ENCODE results near the gene TOM1L1. TPM values are rescaled to one million over a fixed set of nuclear protein-coding genes. Genes with fewer than 3 reads are reported as not detected.

The TOM1L1 gene
- total RNA-seq, 4 donors from 2014 or later = 40.2 to 54.6 (median 50.5) TPM

DNA sequence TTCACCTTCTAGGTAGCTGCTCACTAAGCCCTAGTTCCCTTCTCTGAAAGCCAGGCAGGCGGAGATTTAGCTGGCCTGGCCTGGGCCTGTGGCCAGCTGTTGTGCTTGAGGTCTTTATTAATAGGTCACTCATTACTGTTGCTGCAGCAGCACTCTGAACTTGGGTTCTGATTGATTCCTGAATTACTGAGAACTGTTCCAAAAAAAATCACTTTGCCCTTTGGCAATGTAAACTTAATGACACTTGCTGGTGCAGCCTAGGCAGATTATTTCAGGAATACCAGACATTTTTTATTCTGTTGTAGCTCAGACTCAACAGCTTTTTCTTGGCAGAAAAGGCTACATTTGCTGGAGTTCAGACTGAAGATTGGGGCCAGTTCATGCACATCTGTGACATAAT, 2.7 kb downstream of the TOM1L1 start:
- no peak overlapping the region for H3K27ac ChIP-seq
- no peak for DNase-seq (ENCODE audit: low spot score in 2 of 2)

DNA sequence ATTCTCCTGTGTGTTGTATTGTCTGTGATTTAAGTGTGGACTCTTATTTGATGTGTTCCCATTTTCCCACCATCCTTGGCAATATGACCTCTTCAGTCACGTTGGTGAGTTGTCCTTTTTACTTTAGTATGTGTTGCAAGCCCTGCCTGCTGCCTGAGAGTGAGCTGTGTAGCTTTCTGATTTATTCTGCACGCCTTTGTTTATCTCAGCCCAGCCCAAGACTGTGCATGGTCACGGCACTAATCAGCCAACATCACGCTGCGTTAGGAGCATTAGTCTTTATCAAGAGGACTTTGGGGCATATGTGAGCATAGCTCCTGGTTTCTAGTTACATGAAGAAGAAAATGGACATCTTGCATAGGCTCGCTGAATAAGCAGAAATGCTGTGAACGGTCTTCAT, 6.0 kb downstream of the TOM1L1 start:
- Histone ChIP-seq H3K4me1 (peaks cover 2% of the 10 kb centered on the region), H3K27ac (no peak overlapping the region), H3K27me3 (no peaks in the 10 kb centered on the region), H3K9me3 (no peaks in the 10 kb centered on the region), H3K4me3 (no peak overlapping the region), H3K36me3 (no peaks in the 10 kb centered on the region)
- DNase-seq (ENCODE audit: low spot score in 2 of 2) = no peak
- 93% methylated on average over 7 of the region's 7 CpGs for WGBS
- TF ChIP-seq EP300 (IDR thresholded peaks at IDR 0.05) (no peak), POLR2AphosphoS5 (IDR thresholded peaks at IDR 0.05) (no peak), POLR2A (IDR thresholded peaks at IDR 0.05) (no peak)
- TF ChIP-seq, protein P1, sequence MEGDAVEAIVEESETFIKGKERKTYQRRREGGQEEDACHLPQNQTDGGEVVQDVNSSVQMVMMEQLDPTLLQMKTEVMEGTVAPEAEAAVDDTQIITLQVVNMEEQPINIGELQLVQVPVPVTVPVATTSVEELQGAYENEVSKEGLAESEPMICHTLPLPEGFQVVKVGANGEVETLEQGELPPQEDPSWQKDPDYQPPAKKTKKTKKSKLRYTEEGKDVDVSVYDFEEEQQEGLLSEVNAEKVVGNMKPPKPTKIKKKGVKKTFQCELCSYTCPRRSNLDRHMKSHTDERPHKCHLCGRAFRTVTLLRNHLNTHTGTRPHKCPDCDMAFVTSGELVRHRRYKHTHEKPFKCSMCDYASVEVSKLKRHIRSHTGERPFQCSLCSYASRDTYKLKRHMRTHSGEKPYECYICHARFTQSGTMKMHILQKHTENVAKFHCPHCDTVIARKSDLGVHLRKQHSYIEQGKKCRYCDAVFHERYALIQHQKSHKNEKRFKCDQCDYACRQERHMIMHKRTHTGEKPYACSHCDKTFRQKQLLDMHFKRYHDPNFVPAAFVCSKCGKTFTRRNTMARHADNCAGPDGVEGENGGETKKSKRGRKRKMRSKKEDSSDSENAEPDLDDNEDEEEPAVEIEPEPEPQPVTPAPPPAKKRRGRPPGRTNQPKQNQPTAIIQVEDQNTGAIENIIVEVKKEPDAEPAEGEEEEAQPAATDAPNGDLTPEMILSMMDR (IDR thresholded peaks at IDR 0.05) = no peak

More for the DNA sequence above, 2.7 kb downstream of the TOM1L1 start:
- no peaks in the 10 kb centered on the region for H3K9me3 ChIP-seq
- H3K4me1 ChIP-seq = peaks cover 21% of the 10 kb centered on the region
- no peaks in the 10 kb centered on the region for H3K36me3 ChIP-seq
- 39% methylated on average over 1 of the region's 1 CpG for WGBS
- no peak for TF ChIP-seq EP300 (IDR thresholded peaks at IDR 0.05)
- no peak for TF ChIP-seq POLR2A (IDR thresholded peaks at IDR 0.05)
- TF ChIP-seq POLR2AphosphoS5 (IDR thresholded peaks at IDR 0.05) = no peak
- TF ChIP-seq, protein P1 (IDR thresholded peaks at IDR 0.05) = no peak
- peaks cover 4% of the 10 kb centered on the region for H3K27me3 ChIP-seq
- H3K4me3 ChIP-seq = no peak overlapping the region

GRCh38 chr17:54907376-54907775, 6.7 kb downstream of the TOM1L1 start:
- no peak for DNase-seq (ENCODE audit: low spot score in 2 of 2)
- H3K4me1 ChIP-seq = no peaks in the 10 kb centered on the region
- no peaks in the 10 kb centered on the region for H3K36me3 ChIP-seq
- no peak for TF ChIP-seq POLR2A (IDR thresholded peaks at IDR 0.05)
- TF ChIP-seq, protein P1 (IDR thresholded peaks at IDR 0.05) = no peak
- TF ChIP-seq POLR2AphosphoS5 (IDR thresholded peaks at IDR 0.05) = no peak
- TF ChIP-seq EP300 (IDR thresholded peaks at IDR 0.05) = no peak
- H3K4me3 ChIP-seq = no peak overlapping the region
- WGBS = 95% methylated on average over 5 of the region's 5 CpGs
- no peaks in the 10 kb centered on the region for H3K9me3 ChIP-seq
- no peak overlapping the region for H3K27ac ChIP-seq
- H3K27me3 ChIP-seq = no peaks in the 10 kb centered on the region

- H3K27ac ChIP-seq = no peak overlapping the region
- TF ChIP-seq EP300 (IDR thresholded peaks at IDR 0.05) = no peak
- no peak for TF ChIP-seq POLR2A (IDR thresholded peaks at IDR 0.05)
- TF ChIP-seq, protein P1 (IDR thresholded peaks at IDR 0.05) = no peak
- no peak overlapping the region for H3K4me3 ChIP-seq
- DNase-seq (ENCODE audit: low spot score in 2 of 2) = no peak
- WGBS = 87% methylated on average over 2 of the region's 2 CpGs
- H3K36me3 ChIP-seq = peaks cover 17% of the 10 kb centered on the region
- H3K9me3 ChIP-seq = no peaks in the 10 kb centered on the region
- H3K4me1 ChIP-seq = no peaks in the 10 kb centered on the region
- no peaks in the 10 kb centered on the region for H3K27me3 ChIP-seq
Measured at GRCh38 chr17:54909766-54910165, 9.1 kb downstream of the TOM1L1 start.

- no peaks in the 10 kb centered on the region for H3K4me1 ChIP-seq
- no peak for TF ChIP-seq POLR2A (IDR thresholded peaks at IDR 0.05)
- no peak for TF ChIP-seq POLR2AphosphoS5 (IDR thresholded peaks at IDR 0.05)
- TF ChIP-seq EP300 (IDR thresholded peaks at IDR 0.05) = no peak
- TF ChIP-seq, protein P1 (IDR thresholded peaks at IDR 0.05) = no peak
- H3K9me3 ChIP-seq = peaks cover 3% of the 10 kb centered on the region
- H3K27ac ChIP-seq = no peak overlapping the region
- no peaks in the 10 kb centered on the region for H3K27me3 ChIP-seq
- DNase-seq (ENCODE audit: low spot score in 2 of 2) = no peak
- no peak overlapping the region for H3K4me3 ChIP-seq
- H3K36me3 ChIP-seq = peaks cover 42% of the 10 kb centered on the region
- WGBS = 89% methylated on average over 2 of the region's 2 CpGs
Measured at GRCh38 chr17:54916721-54917120, 16.1 kb downstream of the TOM1L1 start.
